Epithelial cell of proximal tubule (primary cell): ENCODE measurements around the gene EIF3L. TPM values are rescaled to one million over a fixed set of nuclear protein-coding genes. Genes with fewer than 3 reads are reported as not detected.

ENCODE experiments used
- DNase-seq: peaks from one replicate; pipeline ENCODE4 v3.0.0-alpha.2; 2011; ENCODE audit warnings: low read depth
- H3K4me3 ChIP-seq: 2 replicates; pipeline ENCODE4 v1.5.1; 2011; ENCODE audit warnings: low read depth, mild to moderate bottlenecking, low read length
- total RNA-seq: library from RNA; depleted of rRNA; stranded (reverse); fragments of >200 nt; gene quantifications from 2 replicates; pipeline ENCODE4 v1.2.3, GENCODE V29; 2015
- TF ChIP-seq, protein P1 (sequence below): conservative IDR thresholded peaks from 2 replicates; pipeline ENCODE4 v1.5.1; 2012; ENCODE audit warnings: low read depth, mild to moderate bottlenecking, low read length

Gene EIF3L
- total RNA-seq, 1 donor from 2014 or later = 333 TPM

DNA sequence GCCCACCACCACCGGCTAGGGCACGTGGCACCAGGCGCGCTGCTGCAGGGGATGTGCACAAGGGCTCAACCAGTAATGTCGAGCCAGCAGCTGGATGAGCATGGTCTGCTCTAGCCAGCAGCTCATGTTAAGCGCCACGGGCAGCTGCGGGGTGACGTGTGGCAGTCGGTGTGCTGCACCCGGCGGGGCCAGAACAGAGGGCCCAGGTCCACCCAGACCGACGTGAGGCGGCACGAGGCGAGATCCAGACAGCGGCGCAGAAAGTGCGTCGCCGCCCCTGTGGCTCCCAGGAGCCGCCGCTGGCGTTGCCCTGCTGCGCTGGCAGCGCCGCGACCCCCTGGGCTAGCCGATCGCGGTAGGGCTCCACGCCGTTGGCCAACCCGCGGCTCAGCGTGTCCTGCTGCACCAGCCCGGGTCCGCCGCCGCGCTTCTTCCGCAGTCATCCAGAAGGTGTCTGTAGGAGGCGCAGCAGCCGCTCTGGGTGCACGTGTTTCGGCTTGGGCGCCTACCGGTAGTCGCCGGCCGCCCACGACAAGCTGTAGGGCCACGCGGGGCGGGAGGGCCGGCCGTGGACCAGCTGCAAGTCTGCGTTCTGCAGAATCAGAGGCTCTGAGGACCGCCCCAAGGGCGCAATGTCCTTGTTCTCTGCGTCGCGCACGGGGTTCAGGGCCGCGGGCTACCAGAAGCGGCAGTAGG is 30.7 kb upstream of the EIF3L start:
- TF ChIP-seq, protein P1, sequence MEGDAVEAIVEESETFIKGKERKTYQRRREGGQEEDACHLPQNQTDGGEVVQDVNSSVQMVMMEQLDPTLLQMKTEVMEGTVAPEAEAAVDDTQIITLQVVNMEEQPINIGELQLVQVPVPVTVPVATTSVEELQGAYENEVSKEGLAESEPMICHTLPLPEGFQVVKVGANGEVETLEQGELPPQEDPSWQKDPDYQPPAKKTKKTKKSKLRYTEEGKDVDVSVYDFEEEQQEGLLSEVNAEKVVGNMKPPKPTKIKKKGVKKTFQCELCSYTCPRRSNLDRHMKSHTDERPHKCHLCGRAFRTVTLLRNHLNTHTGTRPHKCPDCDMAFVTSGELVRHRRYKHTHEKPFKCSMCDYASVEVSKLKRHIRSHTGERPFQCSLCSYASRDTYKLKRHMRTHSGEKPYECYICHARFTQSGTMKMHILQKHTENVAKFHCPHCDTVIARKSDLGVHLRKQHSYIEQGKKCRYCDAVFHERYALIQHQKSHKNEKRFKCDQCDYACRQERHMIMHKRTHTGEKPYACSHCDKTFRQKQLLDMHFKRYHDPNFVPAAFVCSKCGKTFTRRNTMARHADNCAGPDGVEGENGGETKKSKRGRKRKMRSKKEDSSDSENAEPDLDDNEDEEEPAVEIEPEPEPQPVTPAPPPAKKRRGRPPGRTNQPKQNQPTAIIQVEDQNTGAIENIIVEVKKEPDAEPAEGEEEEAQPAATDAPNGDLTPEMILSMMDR = peak; percentile 38
- no peak for DNase-seq
- peak overlapping the region; percentile 35 for H3K4me3 ChIP-seq

DNA sequence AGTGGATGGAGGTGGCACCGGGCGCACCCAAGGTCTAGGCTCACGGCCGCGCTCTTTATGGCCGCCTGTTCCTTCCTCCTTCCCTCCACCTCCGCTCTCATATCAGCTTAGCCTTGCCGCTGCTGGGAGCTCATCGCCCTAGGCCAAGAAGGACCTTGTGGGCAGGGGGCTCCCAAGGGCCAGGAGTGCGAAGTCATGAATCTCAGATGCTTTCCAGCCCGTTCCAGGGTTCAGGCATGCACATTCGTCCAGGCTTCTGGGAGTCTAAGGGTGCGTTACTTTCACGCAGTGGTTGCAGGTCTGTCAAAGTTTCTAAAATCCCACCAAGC is 30.1 kb upstream of the EIF3L start:
- peak overlapping the region; percentile 35 for H3K4me3 ChIP-seq
- DNase-seq = no peak
- TF ChIP-seq, protein P1 = no peak

DNA sequence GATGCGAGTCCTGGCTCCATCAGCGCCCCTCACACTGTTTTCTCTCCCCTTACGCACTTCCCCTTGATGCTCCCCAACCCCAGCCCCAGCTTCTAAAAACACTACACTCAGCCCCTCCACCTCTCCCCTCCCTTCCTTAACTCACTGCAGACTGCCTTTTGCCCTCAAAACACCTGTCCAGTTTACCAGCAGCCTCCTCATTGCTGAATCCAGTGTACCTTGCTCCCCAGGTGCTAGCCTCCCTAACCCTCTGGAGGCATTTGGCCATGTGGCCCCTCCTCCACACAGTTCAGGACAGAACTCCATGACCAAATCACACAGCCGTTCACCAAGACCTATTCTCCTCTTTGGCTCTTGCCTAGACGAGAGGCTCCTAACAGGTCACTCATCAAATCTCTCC is 28.9 kb upstream of the EIF3L start:
- DNase-seq = no peak
- H3K4me3 ChIP-seq = no peak overlapping the region
- TF ChIP-seq, protein P1 = no peak

DNA sequence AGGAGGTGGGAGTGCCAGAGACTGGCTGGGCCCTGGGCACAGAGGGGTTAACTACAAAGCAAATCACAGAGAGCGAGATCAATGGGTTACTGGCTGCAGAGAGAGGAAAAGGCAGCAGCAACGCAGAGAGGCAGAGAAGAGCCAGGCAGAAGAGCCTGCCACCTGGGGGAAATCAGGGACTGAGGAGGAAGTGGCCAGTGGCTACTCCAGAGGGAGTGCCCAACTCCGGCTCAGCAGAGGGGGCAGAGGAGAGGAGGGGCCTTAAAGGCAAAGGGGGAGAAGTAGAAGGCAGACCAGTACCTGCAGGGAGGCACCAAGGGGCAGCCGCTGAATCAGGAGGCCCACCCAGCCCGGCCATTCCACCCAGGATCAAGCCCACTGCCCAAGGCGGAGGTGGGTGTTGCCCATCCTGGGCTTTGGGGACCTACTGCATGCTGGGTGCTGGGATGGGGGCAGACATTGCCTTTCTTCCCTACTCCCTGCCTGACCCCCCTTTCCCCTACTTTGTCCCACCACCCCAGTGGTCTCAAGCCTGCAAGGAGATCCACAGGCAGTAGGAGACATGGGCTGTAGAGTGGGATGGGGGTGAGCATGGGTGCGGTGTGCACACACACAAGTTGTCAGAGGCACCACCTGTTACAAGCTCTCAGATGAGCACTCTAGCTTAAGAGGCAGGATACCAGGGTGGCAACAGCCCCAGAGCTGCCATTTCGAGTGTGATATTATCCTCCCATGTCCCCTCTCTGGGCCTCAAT is 27.0 kb upstream of the EIF3L start:
- TF ChIP-seq, protein P1 = no peak

DNA sequence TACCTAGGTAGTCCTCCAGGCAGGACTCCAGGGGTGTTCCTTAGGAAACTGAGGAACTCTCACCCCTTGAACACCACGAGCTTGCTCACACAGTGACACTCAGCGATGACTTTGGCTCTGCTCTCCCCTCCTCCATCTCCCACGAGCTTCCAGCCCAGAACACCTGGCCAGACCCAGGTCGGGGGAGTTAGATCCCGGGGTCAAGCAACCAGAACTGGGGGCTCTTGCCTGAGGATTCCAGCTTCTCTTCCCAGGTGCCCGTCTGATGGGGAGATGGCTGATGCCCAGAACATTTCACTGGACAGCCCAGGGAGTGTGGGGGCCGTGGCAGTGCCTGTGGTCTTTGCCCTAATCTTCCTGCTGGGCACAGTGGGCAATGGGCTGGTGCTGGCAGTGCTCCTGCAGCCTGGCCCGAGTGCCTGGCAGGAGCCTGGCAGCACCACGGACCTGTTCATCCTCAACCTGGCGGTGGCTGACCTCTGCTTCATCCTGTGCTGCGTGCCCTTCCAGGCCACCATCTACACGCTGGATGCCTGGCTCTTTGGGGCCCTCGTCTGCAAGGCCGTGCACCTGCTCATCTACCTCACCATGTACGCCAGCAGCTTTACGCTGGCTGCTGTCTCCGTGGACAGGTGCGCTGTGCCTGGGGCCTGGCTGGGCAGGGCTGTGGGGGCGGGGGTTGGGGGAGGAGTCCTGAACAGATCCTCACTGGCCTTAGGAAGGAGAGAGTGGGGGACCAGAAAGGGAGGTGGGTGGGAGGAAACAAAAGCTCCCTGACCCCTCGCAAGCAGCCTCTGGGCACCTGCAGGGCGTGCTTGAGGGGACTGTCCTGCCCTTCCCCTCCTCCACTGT is 25.9 kb upstream of the EIF3L start, which contains the start of gene GALR3:
Gene GALR3, plus strand, starts transcription at position 249 of the 852 bp plus-strand sequence. Its CDS starts 25 bp downstream, at position 274.
- TF ChIP-seq, protein P1 = no peak
- H3K4me3 ChIP-seq = no peak within 1 kb of the TSS
- DNase-seq = no peak

More for the DNA sequence above, 27.0 kb upstream of the EIF3L start:
- DNase-seq = no peak
- no peak overlapping the region for H3K4me3 ChIP-seq

DNA sequence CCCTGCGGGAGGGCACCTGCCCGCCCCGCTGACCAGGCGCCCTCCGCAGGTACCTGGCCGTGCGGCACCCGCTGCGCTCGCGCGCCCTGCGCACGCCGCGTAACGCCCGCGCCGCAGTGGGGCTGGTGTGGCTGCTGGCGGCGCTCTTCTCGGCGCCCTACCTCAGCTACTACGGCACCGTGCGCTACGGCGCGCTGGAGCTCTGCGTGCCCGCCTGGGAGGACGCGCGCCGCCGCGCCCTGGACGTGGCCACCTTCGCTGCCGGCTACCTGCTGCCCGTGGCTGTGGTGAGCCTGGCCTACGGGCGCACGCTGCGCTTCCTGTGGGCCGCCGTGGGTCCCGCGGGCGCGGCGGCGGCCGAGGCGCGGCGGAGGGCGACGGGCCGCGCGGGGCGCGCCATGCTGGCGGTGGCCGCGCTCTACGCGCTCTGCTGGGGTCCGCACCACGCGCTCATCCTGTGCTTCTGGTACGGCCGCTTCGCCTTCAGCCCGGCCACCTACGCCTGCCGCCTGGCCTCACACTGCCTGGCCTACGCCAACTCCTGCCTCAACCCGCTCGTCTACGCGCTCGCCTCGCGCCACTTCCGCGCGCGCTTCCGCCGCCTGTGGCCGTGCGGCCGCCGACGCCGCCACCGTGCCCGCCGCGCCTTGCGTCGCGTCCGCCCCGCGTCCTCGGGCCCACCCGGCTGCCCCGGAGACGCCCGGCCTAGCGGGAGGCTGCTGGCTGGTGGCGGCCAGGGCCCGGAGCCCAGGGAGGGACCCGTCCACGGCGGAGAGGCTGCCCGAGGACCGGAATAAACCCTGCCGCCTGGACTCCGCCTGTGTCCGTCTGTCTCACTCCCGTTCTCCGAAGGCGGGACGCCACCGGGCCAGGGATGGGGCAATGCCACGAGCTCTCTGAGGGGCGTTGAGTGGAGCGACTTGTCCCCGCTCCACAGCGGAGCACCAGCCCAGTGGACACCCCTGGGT is 24.3 kb upstream of the EIF3L start:
- no peak for DNase-seq
- TF ChIP-seq, protein P1 = no peak
- no peak overlapping the region for H3K4me3 ChIP-seq
